GM12892 (cell line): ENCODE results near the gene KIF26A.
"Not testable (repeated sequence)": the region's sequence is repeated elsewhere in the genome, so short reads cannot be mapped to it uniquely, and the experiment has no call there.

Experiments
- POLR2A ChIP-seq: IDR thresholded peaks from 2 replicates; pipeline ENCODE4 v1.6.1; 2011; ENCODE audit warnings: low read depth, low read length, control low read depth
- POLR2AphosphoS5 ChIP-seq: IDR thresholded peaks from 2 replicates; pipeline ENCODE4 v1.6.1; 2011; ENCODE audit warnings: low read depth, low read length, control low read depth

DNA sequence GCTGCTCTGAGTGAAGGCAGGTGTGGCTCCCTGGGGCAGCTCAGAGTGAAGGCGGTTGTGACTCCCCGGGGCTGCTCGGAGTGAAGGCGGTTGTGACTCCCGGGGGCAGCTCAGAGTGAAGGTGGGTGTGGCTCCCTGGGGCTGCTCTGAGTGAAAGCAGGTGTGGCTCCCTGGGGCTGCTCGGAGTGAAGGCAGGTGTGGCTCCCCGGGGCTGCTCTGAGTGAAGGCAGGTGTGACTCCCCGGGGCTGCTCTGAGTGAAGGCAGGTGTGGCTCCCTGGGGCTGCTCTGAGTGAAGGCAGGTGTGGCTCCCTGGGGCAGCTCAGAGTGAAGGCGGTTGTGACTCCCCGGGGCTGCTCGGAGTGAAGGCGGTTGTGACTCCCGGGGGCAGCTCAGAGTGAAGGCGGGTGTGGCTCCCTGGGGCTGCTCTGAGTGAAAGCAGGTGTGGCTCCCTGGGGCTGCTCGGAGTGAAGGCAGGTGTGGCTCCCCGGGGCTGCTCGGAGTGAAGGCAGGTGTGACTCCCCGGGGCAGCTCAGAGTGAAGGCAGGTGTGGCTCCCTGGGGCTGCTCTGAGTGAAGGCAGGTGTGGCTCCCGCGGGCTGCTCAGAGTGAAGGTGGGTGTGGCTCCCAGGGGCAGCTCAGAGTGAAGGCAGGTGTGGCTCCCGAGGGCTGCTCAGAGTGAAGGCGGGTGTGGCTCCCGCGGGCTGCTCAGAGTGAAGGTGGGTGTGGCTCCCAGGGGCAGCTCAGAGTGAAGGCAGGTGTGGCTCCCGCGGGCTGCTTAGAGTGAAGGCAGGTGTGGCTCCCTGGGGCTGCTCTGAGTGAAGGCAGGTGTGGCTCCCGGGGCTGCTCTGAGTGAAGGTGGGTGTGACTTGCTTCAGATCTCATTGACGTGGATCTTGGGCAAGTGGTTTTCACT lies 87.1 kb downstream of the KIF26A start:
- not testable (repeated sequence) for TF ChIP-seq POLR2A, POLR2AphosphoS5
